ENCODE results near the gene FAM13C.
"Not testable (repeated sequence)": the region's sequence is repeated elsewhere in the genome, so short reads cannot be mapped to it uniquely, and the experiment has no call there.

The FAM13C gene

GRCh38 chr10:59225211-59225610, 137.1 kb downstream of the FAM13C start:
- no peak for DNase-seq

GRCh38 chr10:59223597-59223996, 138.8 kb downstream of the FAM13C start:
- DNase-seq, result not testable (repeated sequence)

GRCh38 chr10:59222788-59223187, 139.6 kb downstream of the FAM13C start:
- DNase-seq, result no peak

- no peak for DNase-seq
These were observed 146.0 kb downstream of the FAM13C start for GRCh38 chr10:59216178-59216869.

GRCh38 chr10:59214160-59214559, 148.2 kb downstream of the FAM13C start:
- no peak for DNase-seq

- DNase-seq, result no peak
These were observed 150.0 kb downstream of the FAM13C start for GRCh38 chr10:59212301-59212798.

- no peak for DNase-seq
These were observed 156.1 kb downstream of the FAM13C start for GRCh38 chr10:59206204-59206720.

All from stimulated activated CD4-positive, alpha-beta T cell treated with anti-CD3 and anti-CD28 coated beads, Interleukin-2, amount 100 ng/mL, for 24 hours (primary cell).